ENCODE measurements around the gene SYP. TPM values are rescaled to one million over a fixed set of nuclear protein-coding genes. Genes with fewer than 3 reads are reported as not detected.

Gene SYP
- total RNA-seq, 1 donor from 2014 or later = 0.07 TPM

DNA sequence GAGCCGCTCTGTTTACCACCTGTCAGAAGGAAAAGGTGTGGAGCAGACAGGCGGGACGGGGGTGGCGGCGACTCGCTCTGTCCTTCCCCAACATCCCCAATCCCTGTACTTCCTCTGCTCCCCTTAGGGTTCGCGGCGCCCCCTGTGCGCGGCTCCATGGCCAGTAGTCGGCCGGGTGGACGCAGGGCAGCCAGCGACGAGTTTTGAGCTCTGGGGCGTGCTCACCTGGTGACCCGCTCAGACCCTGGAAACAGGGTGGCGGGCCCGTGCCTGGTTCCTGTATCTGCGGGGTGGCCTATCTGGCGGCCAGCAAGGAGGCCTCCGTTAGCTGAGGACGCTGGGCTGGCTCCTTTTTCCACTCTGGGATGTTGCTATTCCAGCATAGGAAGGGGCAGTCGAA lies 42.8 kb downstream of the SYP start:
- H3K79me2 ChIP-seq (ENCODE audit: low read depth) = no peaks in the 10 kb centered on the region
- no peaks in the 10 kb centered on the region for H3K9me3 ChIP-seq (ENCODE audit: low read depth)
- no peaks in the 10 kb centered on the region for H3K36me3 Mint-ChIP-seq
- peaks cover 16% of the 10 kb centered on the region for H3K9me3 Mint-ChIP-seq
- H3K4me2 ChIP-seq = no peak overlapping the region
- no peak overlapping the region for H3K27ac Mint-ChIP-seq
- no peak for DNase-seq (ENCODE audit: low spot score)
- peaks cover 5% of the 10 kb centered on the region for H3K27me3 Mint-ChIP-seq (ENCODE audit: insufficient read depth, low read depth)
- no peak overlapping the region for H2AFZ ChIP-seq (replicated peaks)
- H3K4me1 ChIP-seq = no peaks in the 10 kb centered on the region
- H3F3A ChIP-seq (ENCODE audit: low read depth) = peaks cover 20% of the 10 kb centered on the region
- no peak overlapping the region for H3K27ac ChIP-seq
- peaks cover 15% of the 10 kb centered on the region for H3K4me1 Mint-ChIP-seq
- H3K27me3 ChIP-seq = peaks cover 25% of the 10 kb centered on the region
- no peak for TF ChIP-seq EZH2 (IDR thresholded peaks at IDR 0.05)
- TF ChIP-seq, protein P1, sequence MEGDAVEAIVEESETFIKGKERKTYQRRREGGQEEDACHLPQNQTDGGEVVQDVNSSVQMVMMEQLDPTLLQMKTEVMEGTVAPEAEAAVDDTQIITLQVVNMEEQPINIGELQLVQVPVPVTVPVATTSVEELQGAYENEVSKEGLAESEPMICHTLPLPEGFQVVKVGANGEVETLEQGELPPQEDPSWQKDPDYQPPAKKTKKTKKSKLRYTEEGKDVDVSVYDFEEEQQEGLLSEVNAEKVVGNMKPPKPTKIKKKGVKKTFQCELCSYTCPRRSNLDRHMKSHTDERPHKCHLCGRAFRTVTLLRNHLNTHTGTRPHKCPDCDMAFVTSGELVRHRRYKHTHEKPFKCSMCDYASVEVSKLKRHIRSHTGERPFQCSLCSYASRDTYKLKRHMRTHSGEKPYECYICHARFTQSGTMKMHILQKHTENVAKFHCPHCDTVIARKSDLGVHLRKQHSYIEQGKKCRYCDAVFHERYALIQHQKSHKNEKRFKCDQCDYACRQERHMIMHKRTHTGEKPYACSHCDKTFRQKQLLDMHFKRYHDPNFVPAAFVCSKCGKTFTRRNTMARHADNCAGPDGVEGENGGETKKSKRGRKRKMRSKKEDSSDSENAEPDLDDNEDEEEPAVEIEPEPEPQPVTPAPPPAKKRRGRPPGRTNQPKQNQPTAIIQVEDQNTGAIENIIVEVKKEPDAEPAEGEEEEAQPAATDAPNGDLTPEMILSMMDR (IDR thresholded peaks at IDR 0.05) = no peak
- TF ChIP-seq EZH2phosphoT487 (IDR thresholded peaks at IDR 0.05) = no peak
- no peaks in the 10 kb centered on the region for H4K20me1 ChIP-seq (ENCODE audit: low read depth)
- H3K9ac ChIP-seq = no peak overlapping the region
- H3K36me3 ChIP-seq = no peaks in the 10 kb centered on the region
- H3K4me3 ChIP-seq = no peak overlapping the region
- no peak overlapping the region for H3K4me3 Mint-ChIP-seq

DNA sequence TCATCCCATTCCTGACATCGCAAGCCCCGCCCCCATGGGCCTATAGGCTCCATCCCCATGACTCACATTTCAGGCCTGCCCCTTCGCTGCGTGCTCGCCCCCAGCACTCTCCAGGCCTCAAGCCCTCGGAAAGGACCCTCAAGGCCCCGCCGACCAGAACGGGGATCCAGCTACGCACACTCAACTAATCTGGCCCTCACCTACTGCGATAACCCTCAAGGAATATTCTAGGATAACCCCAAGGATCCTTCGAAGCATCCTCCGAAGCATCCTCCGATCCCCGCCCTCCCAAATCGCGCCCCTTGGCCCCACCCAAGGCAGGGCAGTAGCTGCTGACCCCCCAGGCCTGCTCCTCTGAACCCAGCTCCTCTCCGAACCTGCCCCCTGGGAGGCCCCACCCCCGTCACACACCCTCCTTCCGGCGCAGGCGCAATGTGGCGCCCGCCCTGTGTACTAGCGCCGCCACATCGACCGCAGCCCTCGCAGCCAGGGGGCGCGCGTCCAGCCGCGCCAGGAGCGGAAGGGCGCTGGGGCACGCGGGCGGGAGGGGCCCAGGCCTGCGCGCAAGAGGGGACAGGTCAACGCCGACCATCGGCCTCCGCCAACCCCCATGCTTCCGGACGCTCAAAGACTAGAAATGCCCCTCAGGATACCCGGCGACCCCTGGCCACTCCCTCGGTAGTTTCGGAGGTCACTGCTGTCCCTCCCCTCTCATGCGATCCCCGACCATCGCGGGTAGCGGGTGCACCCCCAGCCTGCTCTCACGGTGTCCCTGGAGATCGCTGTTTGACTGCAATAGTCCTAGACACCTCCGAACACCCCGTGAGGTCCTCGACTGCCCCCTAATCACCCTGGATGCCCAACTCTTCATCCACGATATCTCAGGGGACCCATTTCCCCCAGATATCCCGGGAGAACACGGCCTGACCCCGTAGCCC lies 43.8 kb downstream of the SYP start:
- Mint-ChIP-seq H3K27ac (peak overlapping the region; percentile 97), H3K4me1 (peaks cover 15% of the 10 kb centered on the region), H3K4me3 (peak overlapping the region; percentile 85), H3K36me3 (no peaks in the 10 kb centered on the region), H3K27me3 (ENCODE audit: insufficient read depth, low read depth) (peaks cover 2% of the 10 kb centered on the region), H3K9me3 (peaks cover 14% of the 10 kb centered on the region)
- Histone ChIP-seq H3K27ac (no peak overlapping the region), H3K27me3 (peaks cover 14% of the 10 kb centered on the region), H3K4me1 (no peaks in the 10 kb centered on the region), H3K4me3 (peak overlapping the region; percentile 43), H3K9ac (no peak overlapping the region), H2AFZ (replicated peaks) (no peak overlapping the region), H3F3A (ENCODE audit: low read depth) (peaks cover 15% of the 10 kb centered on the region), H3K36me3 (no peaks in the 10 kb centered on the region), H3K79me2 (ENCODE audit: low read depth) (no peaks in the 10 kb centered on the region), H4K20me1 (ENCODE audit: low read depth) (no peaks in the 10 kb centered on the region), H3K4me2 (peak overlapping the region; percentile 70), H3K9me3 (ENCODE audit: low read depth) (no peaks in the 10 kb centered on the region)
- no peak for TF ChIP-seq EZH2phosphoT487 (IDR thresholded peaks at IDR 0.05)
- TF ChIP-seq, protein P1 (IDR thresholded peaks at IDR 0.05) = peak; percentile 64
- no peak for TF ChIP-seq EZH2 (IDR thresholded peaks at IDR 0.05)
- peak; percentile 88 for DNase-seq (ENCODE audit: low spot score)

DNA sequence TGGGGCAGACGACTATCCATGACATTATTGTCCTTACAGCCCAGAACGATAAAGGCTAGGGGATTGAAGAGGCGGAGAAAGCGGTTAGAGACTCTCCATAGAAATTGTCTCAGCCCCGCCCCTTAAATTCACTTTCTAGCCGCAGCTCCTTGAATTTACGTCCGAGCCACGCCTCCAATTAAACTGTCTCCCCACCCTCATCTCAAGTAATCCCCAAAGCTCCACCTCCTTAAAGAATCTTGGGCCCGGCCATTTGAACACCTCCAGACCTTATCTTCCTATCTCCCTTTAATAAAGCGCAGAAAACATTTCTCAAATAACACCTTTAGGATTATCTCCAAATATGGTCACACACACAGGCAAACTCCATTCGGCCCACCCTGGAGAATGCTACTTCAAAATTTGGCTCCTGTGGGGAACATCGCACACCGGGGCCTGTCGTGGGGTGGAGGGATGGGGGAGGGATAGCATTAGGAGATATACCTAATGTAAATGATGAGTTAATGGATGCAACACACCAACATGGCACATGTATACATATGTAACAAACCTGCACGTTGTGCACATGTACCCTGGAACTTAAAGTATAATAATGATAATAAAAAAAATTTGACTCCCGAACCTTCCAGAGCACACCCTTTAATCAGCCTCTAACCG lies 44.6 kb downstream of the SYP start:
- H2AFZ ChIP-seq (replicated peaks) = peak overlapping the region; percentile 68
- DNase-seq (ENCODE audit: low spot score) = peak; percentile 87
- peak overlapping the region; percentile 70 for H3K4me2 ChIP-seq
- H3K27me3 Mint-ChIP-seq (ENCODE audit: insufficient read depth, low read depth) = peaks cover 2% of the 10 kb centered on the region
- H4K20me1 ChIP-seq (ENCODE audit: low read depth) = no peaks in the 10 kb centered on the region
- peak overlapping the region; percentile 85 for H3K4me3 Mint-ChIP-seq
- H3K9ac ChIP-seq = no peak overlapping the region
- no peak overlapping the region for H3K27ac ChIP-seq
- no peaks in the 10 kb centered on the region for H3K4me1 ChIP-seq
- no peaks in the 10 kb centered on the region for H3K79me2 ChIP-seq (ENCODE audit: low read depth)
- H3K27ac Mint-ChIP-seq = peak overlapping the region; percentile 97
- no peaks in the 10 kb centered on the region for H3K36me3 Mint-ChIP-seq
- H3K27me3 ChIP-seq = peaks cover 10% of the 10 kb centered on the region
- no peak for TF ChIP-seq EZH2phosphoT487 (IDR thresholded peaks at IDR 0.05)
- TF ChIP-seq EZH2 (IDR thresholded peaks at IDR 0.05) = no peak
- TF ChIP-seq, protein P1 (IDR thresholded peaks at IDR 0.05) = no peak
- H3K9me3 Mint-ChIP-seq = peaks cover 17% of the 10 kb centered on the region
- H3K4me3 ChIP-seq = peak overlapping the region; percentile 43
- peaks cover 15% of the 10 kb centered on the region for H3F3A ChIP-seq (ENCODE audit: low read depth)
- peaks cover 15% of the 10 kb centered on the region for H3K4me1 Mint-ChIP-seq
- H3K9me3 ChIP-seq (ENCODE audit: low read depth) = no peaks in the 10 kb centered on the region
- H3K36me3 ChIP-seq = no peaks in the 10 kb centered on the region
